ENCODE data around the gene BCOR. TPM values are rescaled to one million over a fixed set of nuclear protein-coding genes. Genes with fewer than 3 reads are reported as not detected.

Gene BCOR
- polyA plus RNA-seq, 4 donors: 52.9 to 57.4 (median 53.4) TPM

DNA sequence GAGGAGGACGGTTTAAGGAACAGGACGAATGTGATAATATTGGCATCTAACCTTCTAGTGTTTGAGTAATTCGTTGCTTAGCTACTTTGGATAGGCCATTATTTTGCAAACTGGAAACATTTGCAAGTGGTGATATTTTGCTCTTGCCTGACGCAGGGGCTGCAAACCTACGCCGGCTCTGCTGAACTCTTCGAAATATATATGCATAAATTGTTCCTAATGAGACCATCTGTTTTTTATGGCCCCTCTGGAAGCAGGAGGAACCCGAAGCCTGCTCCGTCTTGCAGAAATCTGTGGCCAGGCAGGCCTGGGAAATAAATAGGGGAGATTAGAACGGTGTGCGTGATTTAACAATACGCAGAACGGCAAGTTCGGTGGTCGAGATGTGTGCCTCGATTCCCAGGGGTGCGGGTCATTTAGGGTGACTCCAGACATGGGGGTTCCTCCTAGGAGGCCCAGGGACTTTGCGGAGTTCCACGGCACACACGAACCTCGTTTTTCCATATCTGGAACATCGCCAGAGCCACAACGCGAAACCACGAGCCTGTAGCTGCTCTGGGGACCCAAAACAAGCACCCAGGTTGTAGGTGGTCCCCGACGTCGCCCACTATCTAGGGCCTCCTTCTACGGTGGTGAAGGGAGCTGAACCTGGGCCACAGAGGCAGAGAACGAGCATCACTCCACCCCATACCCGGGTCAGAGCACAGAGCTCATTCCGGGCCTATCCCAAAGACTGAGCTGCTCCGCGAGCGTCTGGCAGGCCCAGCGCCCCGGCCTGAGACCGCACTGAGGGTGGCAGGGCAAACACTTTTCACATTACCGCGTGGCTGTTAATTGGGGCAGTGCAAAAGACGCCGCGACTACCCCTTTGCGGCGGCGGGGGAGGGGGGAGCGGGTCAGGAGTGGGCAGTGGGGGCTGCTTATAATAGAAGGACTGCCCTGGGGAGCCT is 89.7 kb downstream of the BCOR start:
- DNase-seq (ENCODE audit: low read depth in 4 of 4, low spot score in 2 of 4): no peak

DNA sequence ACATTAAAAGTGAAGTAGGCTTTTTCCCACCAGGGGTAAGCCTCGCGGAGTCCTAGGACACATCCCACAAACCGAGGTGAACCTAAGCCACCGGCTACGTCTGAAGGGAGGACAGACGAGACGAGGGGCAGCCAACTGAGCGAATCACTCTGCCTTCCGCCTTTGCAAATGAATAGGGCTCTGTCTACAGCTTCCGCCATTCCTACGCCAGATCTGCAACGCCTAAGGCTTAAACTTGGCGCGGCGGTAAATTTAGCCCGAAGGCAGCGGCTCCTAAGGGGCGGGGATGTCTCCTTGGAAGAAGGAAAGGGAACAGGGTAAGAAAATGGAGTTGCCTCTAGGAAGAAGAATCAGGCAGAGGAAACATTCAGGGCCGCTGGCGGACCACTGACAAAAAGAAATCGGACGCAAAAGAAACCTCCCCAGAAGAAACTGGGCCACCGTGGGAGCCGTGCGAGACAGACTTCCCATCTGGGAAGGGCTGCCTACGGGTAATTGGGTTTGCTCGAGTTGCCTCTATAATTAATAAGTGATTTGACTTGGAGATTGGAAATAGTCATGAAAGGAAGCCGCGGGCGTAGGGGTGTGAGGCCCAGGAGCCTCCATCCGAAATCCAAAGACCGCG is 90.5 kb downstream of the BCOR start:
- no peak for DNase-seq (ENCODE audit: low read depth in 4 of 4, low spot score in 2 of 4)

DNA sequence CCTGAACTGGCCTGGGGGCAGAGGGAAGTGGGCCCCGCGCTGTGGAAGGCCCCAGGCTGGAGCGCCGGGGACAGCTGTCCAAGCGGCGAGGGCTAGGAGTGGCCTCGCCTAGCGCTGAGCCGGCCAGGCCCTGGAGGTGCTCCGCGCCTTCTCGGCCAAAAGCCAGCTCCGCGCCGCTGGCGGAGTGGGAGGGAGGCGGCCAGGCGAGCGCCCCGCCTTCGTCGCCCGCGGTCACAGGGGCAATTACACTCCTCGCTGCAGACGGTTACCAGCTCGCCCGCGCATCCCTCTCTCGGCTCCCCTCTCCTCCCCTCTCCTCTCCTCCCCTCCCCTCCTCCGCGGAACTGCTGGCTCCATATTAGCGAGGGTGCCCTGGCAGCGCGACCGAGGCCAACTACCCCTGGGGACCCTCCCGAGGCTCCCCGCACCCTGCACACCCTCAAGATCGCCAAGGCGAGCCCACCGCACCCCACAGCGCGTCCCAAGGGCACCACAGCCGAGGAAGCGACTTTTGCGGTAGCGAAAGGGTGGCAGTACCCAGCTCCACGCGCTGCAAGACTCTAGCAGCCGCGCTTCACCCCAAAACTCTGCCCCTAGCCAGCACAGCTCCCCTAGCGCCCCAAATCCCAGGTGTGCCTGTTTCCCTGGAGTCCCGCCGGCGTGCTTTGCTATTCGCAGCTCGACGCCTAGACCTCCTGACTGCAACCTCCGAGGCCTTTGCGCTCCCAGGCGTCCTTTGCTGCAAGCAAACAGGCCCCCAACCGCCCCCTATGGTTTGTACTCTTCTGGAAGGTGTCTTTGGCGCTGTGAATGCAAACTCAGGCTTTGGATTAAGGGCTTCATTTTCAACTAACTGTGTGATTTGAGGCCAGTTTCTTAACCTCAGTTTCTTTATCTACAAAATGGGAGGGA is 91.4 kb downstream of the BCOR start:
- DNase-seq (ENCODE audit: low read depth in 4 of 4, low spot score in 2 of 4): no peak

DNA sequence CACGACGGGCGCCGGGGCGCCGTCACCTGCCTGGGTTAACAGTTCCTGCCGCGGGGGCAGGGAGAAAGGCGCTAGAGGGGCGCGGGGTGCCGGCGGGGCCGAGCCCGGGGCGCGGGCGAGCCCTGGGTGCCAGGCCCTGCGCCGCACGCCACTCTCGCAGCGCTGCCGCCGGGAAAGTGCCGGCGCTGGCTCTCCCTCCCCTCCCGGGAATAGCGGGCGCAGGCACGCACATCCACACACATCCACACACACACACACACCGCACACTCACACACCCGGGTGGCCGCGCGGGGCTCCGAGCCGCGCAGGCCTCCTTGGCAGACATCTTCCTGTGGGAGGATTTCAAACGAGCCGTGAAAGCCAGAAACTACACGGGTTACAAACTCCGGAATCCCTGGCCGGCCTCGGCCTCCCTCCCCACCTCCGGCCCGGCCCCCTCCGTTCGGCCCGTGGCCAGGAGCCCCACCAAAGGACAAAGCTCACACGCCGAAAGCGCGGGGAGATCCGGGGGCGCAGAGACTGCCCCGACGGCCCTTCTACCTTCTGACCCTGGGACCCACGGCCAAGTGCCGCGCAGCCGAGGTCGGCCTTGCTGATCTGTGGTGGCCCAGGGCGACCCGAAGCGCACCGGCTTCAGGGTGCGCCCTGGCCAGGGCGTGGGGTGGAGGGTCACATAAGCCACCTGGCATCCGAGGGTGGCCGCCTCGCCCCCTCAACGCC is 92.3 kb downstream of the BCOR start:
- no peak for DNase-seq (ENCODE audit: low read depth in 4 of 4, low spot score in 2 of 4)

DNA sequence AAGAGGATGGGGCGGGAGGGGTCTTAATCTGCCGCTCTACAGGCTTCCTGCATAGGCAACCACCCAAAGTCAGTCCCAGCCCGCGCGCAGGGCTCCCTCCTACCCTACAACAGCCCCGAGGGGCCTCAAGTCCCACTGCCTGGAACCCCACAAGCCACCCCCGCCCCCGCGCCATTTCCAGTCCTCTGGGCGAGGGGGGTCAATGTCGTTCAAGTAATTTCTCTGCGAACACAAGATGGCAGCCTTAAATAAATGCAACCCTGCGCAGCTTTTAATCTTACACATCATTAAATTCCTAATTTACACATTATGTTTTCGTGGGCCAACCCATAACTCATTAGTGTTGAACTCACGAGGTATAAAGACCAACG is 92.9 kb downstream of the BCOR start:
- DNase-seq (ENCODE audit: low read depth in 4 of 4, low spot score in 2 of 4): no peak

DNA sequence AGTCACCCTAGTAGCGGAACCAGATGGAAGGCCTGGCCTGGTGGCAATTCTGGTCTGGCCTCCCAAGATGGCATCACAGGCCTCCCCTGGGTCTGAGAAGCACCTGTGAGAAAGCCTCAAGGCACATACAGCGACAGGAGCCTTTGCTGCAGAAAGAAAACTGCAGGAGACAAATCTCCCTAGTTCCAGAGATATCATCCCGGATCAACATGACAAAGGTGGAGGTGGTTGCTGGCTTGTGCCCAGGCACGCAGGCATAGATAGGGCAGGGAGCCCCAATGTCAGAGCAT is 93.6 kb downstream of the BCOR start:
- DNase-seq (ENCODE audit: low read depth in 4 of 4, low spot score in 2 of 4): no peak

DNA sequence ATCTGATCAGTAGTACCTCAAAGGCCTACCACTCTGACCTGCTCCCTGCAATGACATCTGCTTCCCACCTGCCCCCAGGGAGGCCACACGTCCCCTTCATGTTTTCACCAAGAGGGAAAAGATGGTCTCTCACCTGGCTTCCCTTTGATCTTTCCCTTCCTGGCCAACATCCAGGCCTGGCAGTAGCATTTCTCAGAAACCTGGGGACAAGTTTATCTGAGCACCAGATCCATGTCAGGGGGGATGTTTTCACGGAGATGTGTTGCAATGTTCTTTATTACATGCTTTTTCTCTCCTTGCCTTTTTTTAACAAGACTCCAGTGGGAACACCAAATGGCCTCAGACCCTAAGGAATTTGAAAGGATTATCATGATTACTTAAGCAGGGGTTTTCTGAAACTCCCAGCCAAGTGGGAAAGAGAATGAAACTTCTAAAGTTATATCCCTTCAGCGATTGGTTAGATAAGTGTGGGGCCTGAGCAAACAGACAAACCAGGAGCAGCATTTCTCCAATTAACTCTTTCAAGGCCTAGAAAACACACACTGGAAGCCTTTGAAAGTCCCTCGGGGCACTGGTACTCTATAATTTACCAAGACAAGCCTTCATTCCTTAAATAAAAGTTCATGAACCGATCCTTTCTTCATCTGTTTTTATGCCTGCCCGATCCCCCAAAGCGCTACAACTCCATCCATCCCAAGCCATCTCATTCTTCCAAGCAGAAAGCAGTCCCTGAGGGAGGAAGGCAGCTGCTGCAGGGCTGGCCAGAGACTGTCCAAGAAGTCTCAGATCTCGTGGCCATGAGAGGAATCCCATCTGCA is 94.1 kb downstream of the BCOR start:
- no peak for DNase-seq (ENCODE audit: low read depth in 4 of 4, low spot score in 2 of 4)

DNA sequence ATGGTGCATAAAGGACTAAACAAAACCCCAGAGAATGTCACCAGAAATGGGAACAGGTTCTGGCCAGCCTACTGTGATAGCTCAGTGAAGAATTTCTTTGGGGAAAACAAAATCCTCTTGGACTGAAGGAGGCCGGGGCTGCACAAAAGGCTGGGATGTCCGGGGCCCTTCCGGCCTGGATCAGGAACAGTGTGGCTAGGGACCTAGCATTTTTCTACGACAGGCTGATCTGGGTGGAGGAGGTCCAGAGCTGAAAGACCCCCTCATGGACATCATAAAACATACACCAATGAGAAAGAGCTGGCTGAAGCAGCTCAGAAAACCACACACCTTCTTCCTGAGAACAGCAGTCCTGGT is 94.7 kb downstream of the BCOR start:
- no peak for DNase-seq (ENCODE audit: low read depth in 4 of 4, low spot score in 2 of 4)
